ENCODE data around the gene MAZ. TPM values are rescaled to one million over a fixed set of nuclear protein-coding genes. Genes with fewer than 3 reads are reported as not detected.
"Not testable (repeated sequence)": the region's sequence is repeated elsewhere in the genome, so short reads cannot be mapped to it uniquely, and the experiment has no call there.

Gene MAZ
- total RNA-seq, 2 donors from 2014 or later: 84.8 to 96.7 TPM

DNA sequence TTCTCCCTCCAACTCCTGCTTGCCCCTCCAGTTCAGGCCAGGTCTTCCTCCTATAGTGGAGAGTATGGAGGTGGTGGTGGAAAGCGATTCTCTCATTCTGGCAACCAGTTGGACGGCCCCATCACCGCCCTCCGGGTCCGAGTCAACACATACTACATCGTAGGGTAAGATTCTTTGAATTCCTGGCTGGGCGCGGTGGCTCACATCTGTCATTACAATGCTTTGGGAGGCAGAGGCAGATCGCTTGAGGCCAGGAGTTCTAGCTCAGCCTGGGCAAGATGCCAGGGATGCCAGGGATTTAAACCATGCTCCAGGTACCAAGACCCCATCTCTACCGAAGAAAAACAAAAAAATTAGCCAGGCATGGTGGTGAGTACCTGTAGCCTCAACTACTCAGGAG, 26.9 kb upstream of the MAZ start:
- ATAC-seq (no peak), DNase-seq (no peak)
- intact Hi-C loops (cut with DNase I): no loop called here

- intact Hi-C loops (cut with DNase I); DNase-seq; ATAC-seq: not testable (repeated sequence)
These were observed 23.0 kb upstream of the MAZ start for GRCh38 chr16:29783094-29783953.

GRCh38 chr16:29784157-29784556, 22.2 kb upstream of the MAZ start:
- ATAC-seq: no peak
- intact Hi-C loops (cut with DNase I): no loop called here

GRCh38 chr16:29784901-29785500, 21.3 kb upstream of the MAZ start:
- DNase-seq (peak; percentile 84), ATAC-seq (peak; percentile 89 to 94)
- intact Hi-C loops (cut with DNase I): no loop called here

More at GRCh38 chr16:29784157-29784556, 22.2 kb upstream of the MAZ start:
- no peak for DNase-seq

DNA sequence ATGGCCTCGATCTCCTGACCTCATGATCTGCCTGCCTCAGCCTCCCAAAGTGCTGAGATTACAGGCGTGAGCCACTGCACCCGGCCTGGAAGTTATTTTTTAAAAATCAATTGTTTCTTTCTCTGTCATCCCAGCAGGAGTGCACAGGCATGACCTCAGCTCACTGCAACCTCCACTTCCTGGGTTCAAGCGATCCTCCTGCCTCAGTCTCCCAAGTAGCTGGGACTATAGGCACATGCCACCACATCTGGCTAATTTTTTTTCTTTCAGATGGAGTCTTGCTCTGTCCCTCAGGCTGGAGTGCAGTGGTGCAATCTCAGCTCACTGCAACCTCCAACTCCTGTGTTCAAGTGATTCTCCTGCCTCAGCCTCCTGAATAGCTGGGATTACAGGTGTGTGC, 19.2 kb upstream of the MAZ start:
- ATAC-seq; intact Hi-C loops (cut with DNase I); DNase-seq: not testable (repeated sequence)

GRCh38 chr16:29789775-29790182, 16.6 kb upstream of the MAZ start:
- ATAC-seq (no peak), DNase-seq (no peak)
- intact Hi-C loops (cut with DNase I): no loop called here

DNA sequence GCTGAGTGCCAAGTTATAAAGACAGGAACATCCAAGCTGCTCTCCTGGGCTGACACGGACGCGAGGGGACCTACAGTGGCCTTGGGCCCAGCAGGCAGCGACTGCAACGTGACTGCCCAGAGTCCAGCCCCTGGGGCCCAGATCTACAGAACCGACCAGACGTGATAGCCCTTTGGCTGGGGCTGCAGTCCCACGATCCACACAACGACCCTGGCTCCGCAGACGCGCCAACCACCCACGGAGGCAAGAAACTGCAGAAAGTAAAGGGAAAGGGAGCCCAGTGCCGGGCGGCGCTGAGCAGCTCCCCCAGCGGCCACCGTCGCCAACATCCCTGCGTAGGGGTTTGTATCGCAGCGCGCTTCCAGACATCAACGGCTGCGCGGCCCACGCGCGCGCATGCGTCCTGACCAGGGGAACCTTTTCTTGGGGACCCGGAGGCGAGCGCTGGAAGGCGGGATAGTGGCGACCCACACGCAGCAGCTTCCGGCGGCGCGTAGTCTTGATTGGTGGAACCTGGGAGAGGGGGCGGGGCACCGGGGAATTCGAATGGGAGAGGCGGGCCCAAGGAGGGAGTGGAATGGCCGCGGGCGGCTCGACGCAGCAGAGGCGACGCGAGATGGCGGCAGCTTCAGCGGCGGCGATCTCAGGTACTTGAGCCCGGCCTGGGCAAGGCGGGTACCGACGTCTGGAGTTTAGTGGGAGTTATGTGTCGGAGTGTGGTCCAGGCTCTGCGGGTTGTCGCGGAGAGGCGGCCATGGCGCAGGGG, 16.0 kb upstream of the MAZ start, which contains the start of gene KIF22:
Gene KIF22 (plus strand): TSS at position 569 of the 766 bp plus-strand sequence. CDS start 9 bp downstream, at position 578.
- ATAC-seq (peak; percentile 99), DNase-seq (peak; percentile 100)
- intact Hi-C loops (cut with DNase I): no loop called here

DNA sequence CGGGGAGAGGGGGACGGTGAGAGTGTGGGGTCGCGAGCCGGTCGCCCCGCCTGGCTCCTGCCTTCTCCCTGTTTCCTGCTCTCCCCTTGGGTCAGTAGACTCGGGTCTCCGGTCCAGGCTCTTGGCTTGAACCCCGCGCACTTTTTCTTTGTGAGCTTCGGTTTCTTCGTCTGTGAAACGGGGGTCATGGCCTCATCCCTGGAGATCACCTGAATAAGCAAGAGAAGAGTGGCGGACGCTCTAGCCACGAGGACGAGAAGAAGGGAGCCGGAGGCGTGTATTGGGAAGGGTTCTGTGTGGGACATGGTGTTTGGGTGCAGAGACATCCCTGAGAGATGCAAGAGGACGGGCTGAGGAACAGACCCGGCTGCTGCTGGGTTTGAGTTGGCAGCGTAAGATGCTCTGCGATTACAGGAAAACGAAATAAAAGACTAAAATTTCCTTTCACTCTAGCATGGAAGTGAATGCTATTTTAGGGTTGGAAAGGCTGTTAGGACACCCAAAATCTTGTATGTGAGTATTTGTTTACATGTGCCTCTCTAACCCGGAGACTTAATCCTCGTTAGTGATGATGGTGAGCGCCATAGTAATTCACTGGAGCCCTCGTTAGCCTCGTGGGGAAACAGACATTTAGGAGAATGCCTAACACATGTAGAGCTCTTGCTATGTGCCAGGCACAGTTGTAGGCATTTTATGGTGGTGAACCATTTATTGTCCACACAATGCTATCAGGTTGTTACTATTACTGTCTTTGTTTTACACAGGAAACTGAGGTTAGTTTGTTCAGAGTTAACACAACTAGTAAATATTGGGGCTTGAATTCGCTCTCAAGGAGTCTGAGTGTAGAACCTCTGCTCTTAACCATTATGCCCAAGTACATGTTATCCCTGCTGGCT, 15.1 kb upstream of the MAZ start:
- DNase-seq (peak; percentile 28), ATAC-seq (peak; percentile 1 to 3)
- intact Hi-C loops (cut with DNase I): no loop called here

GRCh38 chr16:29791845-29792807, 14.2 kb upstream of the MAZ start:
- DNase-seq (no peak), ATAC-seq (no peak)
- intact Hi-C loops (cut with DNase I): no loop called here

GRCh38 chr16:29793153-29793552, 13.2 kb upstream of the MAZ start:
- intact Hi-C loops (cut with DNase I); DNase-seq; ATAC-seq: not testable (repeated sequence)

DNA sequence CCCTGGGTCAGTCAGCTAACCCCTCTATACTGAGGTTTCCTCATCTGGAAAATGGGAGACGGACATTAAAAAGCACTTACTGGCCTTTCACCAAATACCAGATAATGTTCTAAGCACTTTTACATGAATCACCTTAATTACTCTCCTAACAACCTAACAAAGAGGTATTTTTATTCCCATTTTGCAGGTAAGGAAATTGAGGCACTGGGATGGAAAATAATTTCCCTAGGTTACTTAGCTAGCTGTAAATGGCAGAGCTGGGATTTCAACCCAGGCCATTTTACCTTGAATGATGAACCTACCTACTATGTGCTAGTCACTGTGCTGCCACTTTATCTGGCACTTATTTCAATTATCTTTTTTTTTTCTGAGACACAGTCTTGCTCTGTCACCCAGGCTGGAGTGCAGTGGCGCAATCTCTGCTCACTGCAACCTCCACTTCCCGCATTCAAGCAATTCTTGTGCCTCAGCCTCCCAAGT, 12.1 kb upstream of the MAZ start:
- DNase-seq: no peak
- ATAC-seq: no peak
- intact Hi-C loops (cut with DNase I): no loop called here

- DNase-seq (no peak), ATAC-seq (no peak)
- intact Hi-C loops (cut with DNase I): no loop called here
These were observed 3.9 kb upstream of the MAZ start for GRCh38 chr16:29802416-29802935.

- intact Hi-C loops (cut with DNase I): no loop called here
- no peak for DNase-seq
- no peak for ATAC-seq
These were observed 2.3 kb upstream of the MAZ start for GRCh38 chr16:29804020-29804419.

DNA sequence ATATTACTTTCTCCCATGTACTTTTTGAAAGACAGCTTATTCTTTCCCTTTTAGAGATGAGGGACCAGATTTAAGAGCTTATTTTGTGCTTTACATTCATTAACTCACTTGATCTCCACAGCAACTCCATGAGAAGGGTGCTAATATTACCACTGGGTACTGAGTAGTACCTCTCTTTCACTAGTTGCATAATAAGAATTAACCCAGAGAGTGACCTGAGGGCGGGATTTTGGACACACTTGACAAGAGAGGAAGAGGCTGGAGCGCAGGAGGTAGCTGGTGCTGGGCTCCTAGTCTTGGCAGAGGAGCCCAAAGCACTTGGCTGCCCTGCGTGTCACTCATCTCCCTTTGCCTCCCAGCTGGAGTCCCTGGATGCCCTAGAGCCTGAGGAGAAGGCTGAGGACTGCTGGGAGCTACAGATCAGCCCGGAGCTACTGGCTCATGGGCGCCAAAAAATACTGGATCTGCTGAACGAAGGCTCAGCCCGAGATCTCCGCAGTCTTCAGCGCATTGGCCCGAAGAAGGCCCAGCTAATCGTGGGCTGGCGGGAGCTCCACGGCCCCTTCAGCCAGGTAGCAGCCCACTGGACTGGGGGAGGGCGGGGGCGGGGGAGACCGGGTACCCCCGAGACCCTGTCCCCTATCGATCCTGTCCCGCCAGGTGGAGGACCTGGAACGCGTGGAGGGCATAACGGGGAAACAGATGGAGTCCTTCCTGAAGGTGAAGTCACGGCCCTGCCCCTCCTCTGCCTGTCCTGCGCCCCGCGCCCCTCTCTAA, 1.7 kb upstream of the MAZ start:
- DNase-seq (peak; percentile 55), ATAC-seq (peak; percentile 15 to 25)
- intact Hi-C loops (cut with DNase I): no loop called here

DNA sequence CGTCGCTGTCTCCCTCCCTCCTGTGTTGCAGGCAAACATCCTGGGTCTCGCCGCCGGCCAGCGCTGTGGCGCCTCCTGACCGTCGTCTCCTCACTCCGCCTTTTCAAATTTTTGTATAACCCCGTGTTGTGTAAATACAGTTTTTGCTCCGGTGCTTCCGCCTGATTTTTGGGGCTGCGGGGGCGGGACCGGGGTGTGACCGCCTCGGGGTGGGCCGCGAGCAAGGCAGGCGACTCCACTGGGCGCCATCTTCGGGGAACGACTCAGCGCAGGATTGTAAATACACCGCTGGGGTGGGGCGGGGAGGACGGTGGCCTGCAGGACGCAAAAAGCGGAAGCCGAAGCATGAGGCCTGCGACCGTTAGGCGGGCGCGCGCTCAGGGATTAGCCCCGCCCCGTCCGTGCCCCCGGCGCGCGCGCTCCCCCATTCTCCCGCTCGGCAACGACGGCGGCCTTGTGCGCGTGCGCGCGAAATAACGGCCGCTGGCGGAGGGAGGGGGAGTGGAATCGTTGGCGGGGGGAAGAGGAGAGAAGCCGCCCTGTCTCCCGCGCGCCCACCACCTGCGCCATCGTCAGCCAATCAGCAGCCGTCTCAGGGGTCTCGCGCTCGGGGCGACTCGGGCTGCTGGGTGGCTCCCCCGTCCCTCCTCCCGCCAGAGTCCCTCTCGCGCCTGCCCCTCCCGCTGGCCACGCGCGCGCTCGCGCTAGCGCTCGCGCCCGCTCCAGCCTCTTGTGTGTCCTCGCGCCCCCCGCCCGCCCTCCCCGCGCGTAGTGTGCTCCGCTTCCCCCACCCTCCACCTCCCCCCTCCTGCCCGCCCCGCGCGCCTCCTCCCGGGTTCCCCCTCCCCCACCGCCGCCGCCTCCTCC, 864 bp upstream of the MAZ start:
- ATAC-seq (peak; percentile 85 to 89), DNase-seq (peak; percentile 98)
- intact Hi-C loops (cut with DNase I): no loop called here

All from left cardiac atrium (tissue), 4 donors.